DMS114 treated with DMSO at 0.1 percent for 48 hours (cell line): ENCODE results near the gene NKAIN4.

Source experiments
- DNase-seq: peaks from one replicate; lab custom pipeline; 2025; ENCODE audit not compliant: unreplicated experiment; lab: John Stamatoyannopoulos, UW

The NKAIN4 gene

GRCh38 chr20:63198606-63199005, 55.7 kb downstream of the NKAIN4 start:
- no peak for DNase-seq

- DNase-seq = no peak
Measured at GRCh38 chr20:63196768-63197470, 57.3 kb downstream of the NKAIN4 start.

GRCh38 chr20:63194797-63195173, 59.5 kb downstream of the NKAIN4 start:
- no peak for DNase-seq

GRCh38 chr20:63194007-63194796, 60.1 kb downstream of the NKAIN4 start:
- DNase-seq = no peak

- DNase-seq = no peak
Measured at GRCh38 chr20:63192721-63193120, 61.5 kb downstream of the NKAIN4 start.

- DNase-seq = no peak
Measured at GRCh38 chr20:63191400-63191799, 62.9 kb downstream of the NKAIN4 start.

- DNase-seq = no peak
Measured at GRCh38 chr20:63190828-63191227, 63.4 kb downstream of the NKAIN4 start.
